NCI-H2081 (cell line): ENCODE results near the gene BMPR1A.
"Not testable (repeated sequence)": the region's sequence is repeated elsewhere in the genome, so short reads cannot be mapped to it uniquely, and the experiment has no call there.

Experiments
- DNase-seq, 2 experiments: peaks; one replicate each; lab custom pipeline; 2025; lab: John Stamatoyannopoulos, UW

Gene BMPR1A

GRCh38 chr10:86941991-86942421, 185.6 kb downstream of the BMPR1A start:
- no peak for DNase-seq

GRCh38 chr10:86942441-86943315, 186.3 kb downstream of the BMPR1A start:
- no peak for DNase-seq

GRCh38 chr10:86943316-86944030, 187.1 kb downstream of the BMPR1A start:
- DNase-seq, result no peak

GRCh38 chr10:86944031-86944419, 187.6 kb downstream of the BMPR1A start:
- DNase-seq, result no peak

GRCh38 chr10:86944471-86944870, 188.1 kb downstream of the BMPR1A start:
- DNase-seq, result no peak

GRCh38 chr10:86944907-86945306, 188.5 kb downstream of the BMPR1A start:
- DNase-seq, result no peak

GRCh38 chr10:86945361-86946212, 189.2 kb downstream of the BMPR1A start:
- DNase-seq, result no peak

- peak in 1 of 2 experiments; percentile 35 for DNase-seq
Observed at GRCh38 chr10:86946213-86947155, 190.1 kb downstream of the BMPR1A start.

- not testable (repeated sequence) for DNase-seq
Observed at GRCh38 chr10:86947806-86948205, 191.4 kb downstream of the BMPR1A start.

GRCh38 chr10:86950349-86950748, 193.9 kb downstream of the BMPR1A start:
- no peak for DNase-seq

GRCh38 chr10:86951184-86951761, 194.9 kb downstream of the BMPR1A start:
- DNase-seq, result no peak

GRCh38 chr10:86952106-86952505, 195.7 kb downstream of the BMPR1A start:
- DNase-seq, result no peak

GRCh38 chr10:86952697-86953096, 196.3 kb downstream of the BMPR1A start:
- not testable (repeated sequence) for DNase-seq

GRCh38 chr10:86953747-86954680, 197.6 kb downstream of the BMPR1A start:
- no peak for DNase-seq

GRCh38 chr10:86954681-86955500, 198.5 kb downstream of the BMPR1A start:
- DNase-seq, result no peak

GRCh38 chr10:86955501-86956194, 199.2 kb downstream of the BMPR1A start:
- DNase-seq, result no peak

GRCh38 chr10:86956195-86956847, 199.9 kb downstream of the BMPR1A start:
- no peak for DNase-seq
